SK-N-SH (cell line): ENCODE data around the gene GPR173. TPM values are rescaled to one million over a fixed set of nuclear protein-coding genes. Genes with fewer than 3 reads are reported as not detected.
A peak's percentile ranks its signal among the peaks of the same experiment; 100 is the strongest.

ENCODE experiments used
- CTCF ChIA-PET: fragments of 300-600, 350-600 bp; formaldehyde crosslinking; extraction: SDS; loops from one replicate; lab custom pipeline; 2021; lab: Yijun Ruan, JAX
- POLR2A ChIA-PET: fragments of 350-600 bp; sonication (Branson Sonifier 250); formaldehyde crosslinking; extraction: SDS; loops from one replicate; lab custom pipeline; 2020; ENCODE audit warnings: antibody characterized with exemption, inconsistent platforms; lab: Yijun Ruan, JAX
- DNase-seq: peaks from one replicate; pipeline ENCODE4 v3.0.0; 2012
- H2AFZ ChIP-seq: fragments of 200-600 bp; sonication (generic); 2 replicates; pipeline ENCODE4 v1.8.1; 2016; ENCODE audit warnings: antibody characterized with exemption, mild to moderate bottlenecking, low read depth
- H3F3A ChIP-seq: fragments of 200-600 bp; sonication (generic); replicated peaks from 2 replicates; pipeline ENCODE3; 2016; ENCODE audit warnings: antibody characterized with exemption, mild to moderate bottlenecking; ENCODE audit not compliant: insufficient read depth
- H3K27ac ChIP-seq, 2 experiments: fragments of 200-500 bp in 1 of 2; fragments of 200-600 bp in 1 of 2; sonication (Bioruptor generic) in 1 of 2; sonication (generic), shearing (Covaris generic) in 1 of 2; 2 replicates each; pipeline versions ENCODE4 v1.5.1 to v1.6.1; 2014 to 2016; ENCODE audit warnings: low read depth in 2 of 2, inconsistent platforms in 1 of 2, low read length in 1 of 2, mild to moderate bottlenecking in 1 of 2, mixed read lengths in 1 of 2
- H3K27me3 ChIP-seq: fragments of 200-600 bp; sonication (generic), shearing (Covaris generic); 2 replicates; pipeline ENCODE4 v1.6.1; 2016; ENCODE audit warnings: mixed run types; ENCODE audit not compliant: insufficient read depth
- H3K36me3 ChIP-seq, 2 experiments: fragments of 200-500 bp in 1 of 2; fragments of 200-600 bp in 1 of 2; sonication (Bioruptor generic) in 1 of 2; sonication (generic) in 1 of 2; replicated peaks in 1 of 2; 2 replicates each; pipeline versions ENCODE3 to v1.5.1; 2014 to 2016; ENCODE audit warnings: low read length in 1 of 2, mild to moderate bottlenecking in 1 of 2; ENCODE audit not compliant: insufficient read depth in 2 of 2, control insufficient read depth in 1 of 2
- H3K4me1 ChIP-seq, 2 experiments: fragments of 200-500 bp in 1 of 2; fragments of 200-600 bp in 1 of 2; sonication (Bioruptor generic) in 1 of 2; sonication (generic), shearing (Covaris generic) in 1 of 2; 2 replicates each; pipeline versions ENCODE4 v1.5.1 to v1.6.1; 2014 to 2016; ENCODE audit warnings: low read depth in 1 of 2, low read length in 1 of 2, mixed run types in 1 of 2; ENCODE audit not compliant: insufficient read depth in 2 of 2, control insufficient read depth in 1 of 2
- H3K4me2 ChIP-seq: fragments of 200-600 bp; sonication (generic), shearing (Covaris generic); 2 replicates; pipeline ENCODE4 v1.6.1; 2017; ENCODE audit warnings: mixed run types
- H3K4me3 ChIP-seq, 2 experiments: fragments of 200-500 bp in 1 of 2; fragments of 200-600 bp in 1 of 2; sonication (Bioruptor generic) in 1 of 2; sonication (generic), shearing (Covaris generic) in 1 of 2; 2 replicates each; pipeline versions ENCODE4 v1.5.1 to v1.8.1; 2014 to 2016; ENCODE audit warnings: low read depth in 2 of 2, inconsistent platforms in 1 of 2, low read length in 1 of 2, mild to moderate bottlenecking in 1 of 2, mixed read lengths in 1 of 2, moderate library complexity in 1 of 2
- H3K79me2 ChIP-seq: fragments of 200-600 bp; sonication (generic); 2 replicates; pipeline ENCODE4 v1.8.1; 2017; ENCODE audit warnings: mild to moderate bottlenecking; ENCODE audit not compliant: insufficient read depth
- H3K9ac ChIP-seq: fragments of 200-600 bp; sonication (generic); 2 replicates; pipeline ENCODE4 v1.6.1; 2017; ENCODE audit warnings: mixed run types
- H3K9me2 ChIP-seq: fragments of 200-600 bp; sonication (generic); 2 replicates; pipeline ENCODE4 v1.6.1; 2017; ENCODE audit warnings: mixed run types
- H3K9me3 ChIP-seq: fragments of 200-600 bp; sonication (generic); 2 replicates; pipeline ENCODE4 v1.6.1; 2017; ENCODE audit warnings: mixed run types, mild to moderate bottlenecking, moderate library complexity
- H4K20me1 ChIP-seq: fragments of 200-600 bp; sonication (generic); 2 replicates; pipeline ENCODE4 v1.6.1; 2017; ENCODE audit warnings: mild to moderate bottlenecking, mixed run types; ENCODE audit not compliant: insufficient read depth
- EP300 ChIP-seq, 2 experiments: IDR thresholded peaks; 2 replicates each; pipeline versions ENCODE4 v1.4.0 to v1.6.1; 2012; ENCODE audit warnings: borderline replicate concordance in 1 of 2, low read depth in 1 of 2, low read length in 1 of 2
- EZH2phosphoT487 ChIP-seq: fragments of 200-600 bp; sonication (generic); IDR thresholded peaks from 2 replicates; pipeline ENCODE4 v1.6.1; 2017; ENCODE audit warnings: low read depth, mixed run types, mild to moderate bottlenecking, antibody characterized with exemption, moderate library complexity, borderline replicate concordance
- FOXJ3 ChIP-seq: sonication (generic); formaldehyde crosslinking; IDR thresholded peaks from 2 replicates; pipeline ENCODE4 v1.5.1; 2020; ENCODE audit warnings: mild to moderate bottlenecking, missing genetic modification reagents
- GABPA ChIP-seq: IDR thresholded peaks from 2 replicates; pipeline ENCODE4 v1.4.0; 2012; ENCODE audit warnings: low read depth, mild to moderate bottlenecking
- GATA2 ChIP-seq: sonication (generic); formaldehyde crosslinking; IDR thresholded peaks from 2 replicates; pipeline ENCODE4 v1.5.0; 2020; ENCODE audit warnings: mild to moderate bottlenecking, missing genetic modification reagents
- JUND ChIP-seq: IDR thresholded peaks from 2 replicates; pipeline ENCODE4 v1.4.0; 2012
- MXI1 ChIP-seq: IDR thresholded peaks from 2 replicates; pipeline ENCODE4 v1.6.1; 2012; ENCODE audit warnings: mild to moderate bottlenecking, low read depth, low read length, improper control_type of control experiment
- NRF1 ChIP-seq: IDR thresholded peaks from 2 replicates; pipeline ENCODE4 v1.6.1; 2012; ENCODE audit warnings: low read depth, mild to moderate bottlenecking, low read length
- POLR2AphosphoS5 ChIP-seq: IDR thresholded peaks from 2 replicates; pipeline ENCODE4 v1.6.1; 2012; ENCODE audit warnings: low read depth, low read length
- RAD21 ChIP-seq: IDR thresholded peaks from 2 replicates; pipeline ENCODE4 v1.6.1; 2012; ENCODE audit warnings: mild to moderate bottlenecking, low read length
- RFX5 ChIP-seq: IDR thresholded peaks from 2 replicates; pipeline ENCODE4 v1.6.1; 2012; ENCODE audit warnings: mild to moderate bottlenecking, improper control_type of control experiment, low read length
- RXRA ChIP-seq: IDR thresholded peaks from 2 replicates; pipeline ENCODE4 v1.4.0; 2012; ENCODE audit warnings: low read depth, mild to moderate bottlenecking, borderline replicate concordance
- SIN3A ChIP-seq: IDR thresholded peaks from 2 replicates; pipeline ENCODE4 v1.6.1; 2012; ENCODE audit warnings: low read depth, mild to moderate bottlenecking, low read length, moderate library complexity, borderline replicate concordance
- TAF1 ChIP-seq: IDR thresholded peaks from 2 replicates; pipeline ENCODE4 v1.6.1; 2012; ENCODE audit warnings: low read depth, mild to moderate bottlenecking, low read length, moderate library complexity, borderline replicate concordance
- TCF12 ChIP-seq: IDR thresholded peaks from 2 replicates; pipeline ENCODE4 v1.4.0; 2012
- TEAD4 ChIP-seq: IDR thresholded peaks from 2 replicates; pipeline ENCODE4 v1.4.0; 2012; ENCODE audit warnings: mild to moderate bottlenecking, borderline replicate concordance; ENCODE audit not compliant: insufficient read depth
- YY1 ChIP-seq: IDR thresholded peaks from 2 replicates; pipeline ENCODE4 v1.4.0; 2012; ENCODE audit warnings: low read depth, mild to moderate bottlenecking
- WGBS: methylation state at CpG from one replicate; pipeline ENCODE4 v1.1.6; 2017; ENCODE audit warnings: low lambda C conversion rate; 5-methylcytosine and 5-hydroxymethylcytosine counted together
- polyA plus RNA-seq, 3 experiments: library from polyadenylated mRNA; depleted of rRNA; stranded (reverse); fragments of >200 nt; gene quantifications; 2 replicates each; pipeline ENCODE4 v1.2.3, GENCODE V29; 2012
- TF ChIP-seq, protein P1 (sequence below): IDR thresholded peaks from 2 replicates; pipeline ENCODE4 v1.4.0; 2012; ENCODE audit warnings: low read depth, borderline replicate concordance
- TF ChIP-seq, protein P2 (sequence below): fragments of 200-600 bp; sonication (generic); IDR thresholded peaks from 2 replicates; pipeline ENCODE4 v1.6.1; 2017; ENCODE audit warnings: antibody characterized with exemption, mild to moderate bottlenecking, moderate library complexity
- TF ChIP-seq, protein P3 (sequence below): IDR thresholded peaks from 2 replicates; pipeline ENCODE4 v1.4.0; 2012; ENCODE audit warnings: low read depth, borderline replicate concordance
- TF ChIP-seq, protein P4 (sequence below): IDR thresholded peaks from 2 replicates; pipeline ENCODE4; 2012
- TF ChIP-seq, protein P5 (sequence below): IDR thresholded peaks from 2 replicates; pipeline ENCODE4 v1.4.0; 2012; ENCODE audit warnings: low read depth

Gene GPR173
- polyA plus RNA-seq, 1 of the 3 experiments (the other 2 are of a cell fraction), result 5.8 TPM

DNA sequence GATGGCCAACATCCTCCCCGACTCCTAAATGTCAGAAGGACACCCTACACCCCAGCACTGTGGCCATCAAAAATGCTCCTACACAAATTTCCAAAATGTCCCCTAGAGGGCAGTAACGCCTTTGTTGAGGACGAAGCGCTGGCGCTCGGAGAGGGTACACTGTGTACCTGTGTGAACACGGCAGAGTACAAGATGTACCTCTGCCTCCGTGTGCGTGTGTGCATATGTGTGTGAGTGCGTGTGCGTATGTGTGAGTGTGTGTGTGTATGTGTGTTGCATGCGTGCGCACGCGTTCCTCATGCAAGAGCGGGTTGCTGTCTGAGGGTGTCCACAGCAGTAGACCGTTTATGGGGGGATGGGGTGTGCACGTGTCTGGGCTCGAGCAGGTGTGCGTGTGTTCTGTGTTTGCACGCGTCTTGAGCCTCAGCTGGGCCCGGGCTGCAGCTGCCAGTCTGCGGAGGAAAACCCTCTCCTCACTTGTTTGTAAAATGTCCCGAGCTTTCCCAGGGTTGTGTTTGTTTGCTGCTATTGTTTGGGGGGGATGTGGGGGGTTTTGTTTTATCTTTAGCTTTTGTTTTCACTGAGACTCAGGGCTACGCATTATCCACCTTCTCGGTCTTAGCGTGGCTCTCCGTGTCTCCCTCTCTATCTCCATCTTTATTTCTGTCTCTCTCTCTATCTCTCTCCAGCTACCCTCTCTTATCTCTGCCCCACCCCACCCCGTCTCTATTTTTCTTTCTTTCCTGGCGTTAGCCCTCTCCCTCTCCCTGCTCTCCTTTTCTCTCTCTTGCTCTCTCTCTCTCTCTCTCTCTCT is 23.2 kb downstream of the GPR173 start (continued):
- TF ChIP-seq, protein P1, sequence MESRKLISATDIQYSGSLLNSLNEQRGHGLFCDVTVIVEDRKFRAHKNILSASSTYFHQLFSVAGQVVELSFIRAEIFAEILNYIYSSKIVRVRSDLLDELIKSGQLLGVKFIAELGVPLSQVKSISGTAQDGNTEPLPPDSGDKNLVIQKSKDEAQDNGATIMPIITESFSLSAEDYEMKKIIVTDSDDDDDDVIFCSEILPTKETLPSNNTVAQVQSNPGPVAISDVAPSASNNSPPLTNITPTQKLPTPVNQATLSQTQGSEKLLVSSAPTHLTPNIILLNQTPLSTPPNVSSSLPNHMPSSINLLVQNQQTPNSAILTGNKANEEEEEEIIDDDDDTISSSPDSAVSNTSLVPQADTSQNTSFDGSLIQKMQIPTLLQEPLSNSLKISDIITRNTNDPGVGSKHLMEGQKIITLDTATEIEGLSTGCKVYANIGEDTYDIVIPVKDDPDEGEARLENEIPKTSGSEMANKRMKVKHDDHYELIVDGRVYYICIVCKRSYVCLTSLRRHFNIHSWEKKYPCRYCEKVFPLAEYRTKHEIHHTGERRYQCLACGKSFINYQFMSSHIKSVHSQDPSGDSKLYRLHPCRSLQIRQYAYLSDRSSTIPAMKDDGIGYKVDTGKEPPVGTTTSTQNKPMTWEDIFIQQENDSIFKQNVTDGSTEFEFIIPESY, result no peak
- TF ChIP-seq NRF1 (no peak), POLR2AphosphoS5 (no peak), GABPA (no peak), MXI1 (peak; percentile 39; the same call in 1 of the 2 replicates), GATA2 (CRISPR knock-in tag) (no peak), TAF1 (no peak)
- TF ChIP-seq, protein P2, sequence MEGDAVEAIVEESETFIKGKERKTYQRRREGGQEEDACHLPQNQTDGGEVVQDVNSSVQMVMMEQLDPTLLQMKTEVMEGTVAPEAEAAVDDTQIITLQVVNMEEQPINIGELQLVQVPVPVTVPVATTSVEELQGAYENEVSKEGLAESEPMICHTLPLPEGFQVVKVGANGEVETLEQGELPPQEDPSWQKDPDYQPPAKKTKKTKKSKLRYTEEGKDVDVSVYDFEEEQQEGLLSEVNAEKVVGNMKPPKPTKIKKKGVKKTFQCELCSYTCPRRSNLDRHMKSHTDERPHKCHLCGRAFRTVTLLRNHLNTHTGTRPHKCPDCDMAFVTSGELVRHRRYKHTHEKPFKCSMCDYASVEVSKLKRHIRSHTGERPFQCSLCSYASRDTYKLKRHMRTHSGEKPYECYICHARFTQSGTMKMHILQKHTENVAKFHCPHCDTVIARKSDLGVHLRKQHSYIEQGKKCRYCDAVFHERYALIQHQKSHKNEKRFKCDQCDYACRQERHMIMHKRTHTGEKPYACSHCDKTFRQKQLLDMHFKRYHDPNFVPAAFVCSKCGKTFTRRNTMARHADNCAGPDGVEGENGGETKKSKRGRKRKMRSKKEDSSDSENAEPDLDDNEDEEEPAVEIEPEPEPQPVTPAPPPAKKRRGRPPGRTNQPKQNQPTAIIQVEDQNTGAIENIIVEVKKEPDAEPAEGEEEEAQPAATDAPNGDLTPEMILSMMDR, result peak; percentile 82

DNA sequence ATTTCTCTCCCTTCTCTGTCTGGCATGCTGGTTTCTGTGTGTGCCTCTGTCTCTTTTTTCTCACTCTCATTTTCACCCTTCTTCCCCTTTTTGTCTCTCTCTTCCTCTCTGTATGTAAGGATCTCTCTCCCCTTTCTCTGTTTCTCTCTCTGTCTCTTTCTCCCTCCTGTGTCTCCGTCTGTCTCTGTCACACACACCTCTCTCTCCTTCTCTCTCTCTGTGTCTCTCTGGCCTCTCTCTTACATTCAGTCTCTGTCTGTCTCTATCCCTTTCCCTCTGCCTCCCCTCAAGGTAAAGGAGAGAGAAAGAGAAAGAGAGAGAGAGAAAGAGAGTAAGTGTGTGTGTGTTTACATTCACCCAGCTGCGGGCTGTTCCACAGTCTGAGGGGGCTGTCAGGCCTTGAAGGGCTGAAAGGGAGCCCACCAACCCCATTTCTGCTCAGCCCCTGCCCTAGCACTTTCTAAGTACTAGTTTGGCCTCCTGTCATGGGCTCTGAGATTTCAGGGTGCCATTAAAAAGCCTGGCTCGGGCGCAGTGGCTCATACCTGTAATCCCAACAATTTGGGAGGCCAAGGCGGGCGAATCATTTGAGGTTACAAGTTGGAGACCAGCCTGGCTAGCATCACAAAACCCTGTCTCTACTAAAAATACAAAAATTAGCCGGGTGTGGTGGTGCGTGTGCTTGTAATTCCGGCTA is 24.0 kb downstream of the GPR173 start:
- H3K9ac ChIP-seq, result no peak overlapping the region
- no peaks in the 10 kb centered on the region for H4K20me1 ChIP-seq
- no peaks in the 10 kb centered on the region for H3K9me2 ChIP-seq
- H3K4me1 ChIP-seq, result peaks cover 0 to 5% of the 10 kb centered on the region in 2 experiments; a peak in 1 of 4 replicates
- peaks cover under 1% of the 10 kb centered on the region; the same call in 1 of the 2 replicates for H3K27me3 ChIP-seq
- H3K36me3 ChIP-seq, result peaks cover 0 to 2% of the 10 kb centered on the region in 2 experiments
- ChIA-PET POLR2A (interaction anchor here (1.4 to 1.5 kb wide), 2 partner anchors 10 to 16 kb away, joined by 5 to 14 read pairs; partner anchors contain the start of gene TSPYL2), CTCF (interaction anchor here (0.6 to 3.3 kb wide), 9 partner anchors 9 to 45 kb away, joined by 3 to 41 read pairs (median 3); partner anchors contain the start of gene KANTR)
- no peak overlapping the region for H2AFZ ChIP-seq
- H3K4me2 ChIP-seq, result peak overlapping the region; percentile 69
- H3K4me3 ChIP-seq, result peak overlapping the region in 1 of 2 experiments; percentile 52; a peak in 1 of 4 replicates
- no peaks in the 10 kb centered on the region; the same call in 1 of the 2 replicates for H3K79me2 ChIP-seq
- 44% methylated on average over 9 of the region's 9 CpGs for WGBS
- H3K27ac ChIP-seq, result no peak overlapping the region
- DNase-seq, result no peak
- H3K9me3 ChIP-seq, result no peaks in the 10 kb centered on the region
- H3F3A ChIP-seq, result no peaks in the 10 kb centered on the region
- TF ChIP-seq, protein P3, sequence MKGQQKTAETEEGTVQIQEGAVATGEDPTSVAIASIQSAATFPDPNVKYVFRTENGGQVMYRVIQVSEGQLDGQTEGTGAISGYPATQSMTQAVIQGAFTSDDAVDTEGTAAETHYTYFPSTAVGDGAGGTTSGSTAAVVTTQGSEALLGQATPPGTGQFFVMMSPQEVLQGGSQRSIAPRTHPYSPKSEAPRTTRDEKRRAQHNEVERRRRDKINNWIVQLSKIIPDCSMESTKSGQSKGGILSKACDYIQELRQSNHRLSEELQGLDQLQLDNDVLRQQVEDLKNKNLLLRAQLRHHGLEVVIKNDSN, result no peak
- TF ChIP-seq GATA2 (CRISPR knock-in tag) (no peak), YY1 (no peak), FOXJ3 (CRISPR knock-in tag) (no peak), POLR2AphosphoS5 (no peak), JUND (no peak), GABPA (no peak), RAD21 (no peak), TEAD4 (no peak), RFX5 (no peak), SIN3A (no peak), EP300 (IDR thresholded peaks at IDR 0.05; ENCODE audit: borderline replicate concordance in 1 of 2, low read depth in 1 of 2, low read length in 1 of 2) (no peak), NRF1 (no peak), EZH2phosphoT487 (no peak), RXRA (no peak), TCF12 (no peak)
- TF ChIP-seq, protein P4, sequence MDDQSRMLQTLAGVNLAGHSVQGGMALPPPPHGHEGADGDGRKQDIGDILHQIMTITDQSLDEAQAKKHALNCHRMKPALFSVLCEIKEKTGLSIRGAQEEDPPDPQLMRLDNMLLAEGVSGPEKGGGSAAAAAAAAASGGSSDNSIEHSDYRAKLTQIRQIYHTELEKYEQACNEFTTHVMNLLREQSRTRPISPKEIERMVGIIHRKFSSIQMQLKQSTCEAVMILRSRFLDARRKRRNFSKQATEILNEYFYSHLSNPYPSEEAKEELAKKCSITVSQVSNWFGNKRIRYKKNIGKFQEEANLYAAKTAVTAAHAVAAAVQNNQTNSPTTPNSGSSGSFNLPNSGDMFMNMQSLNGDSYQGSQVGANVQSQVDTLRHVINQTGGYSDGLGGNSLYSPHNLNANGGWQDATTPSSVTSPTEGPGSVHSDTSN, result no peak
- TF ChIP-seq, protein P5, sequence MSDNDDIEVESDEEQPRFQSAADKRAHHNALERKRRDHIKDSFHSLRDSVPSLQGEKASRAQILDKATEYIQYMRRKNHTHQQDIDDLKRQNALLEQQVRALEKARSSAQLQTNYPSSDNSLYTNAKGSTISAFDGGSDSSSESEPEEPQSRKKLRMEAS, result no peak
